ENCODE measurements around the gene USP31. TPM values are rescaled to one million over a fixed set of nuclear protein-coding genes. Genes with fewer than 3 reads are reported as not detected.
A peak's percentile ranks its signal among the peaks of the same experiment; 100 is the strongest.

Gene USP31
- total and polyA plus RNA-seq, 2 of the 8 experiments (the other 6 are each of a cell fraction or from before 2014, with no cell fraction given) = 6.7 to 19.0 TPM

GRCh38 chr16:23148513-23149266, 562 bp downstream of the USP31 start (continued):
- TF ChIP-seq, protein P1, sequence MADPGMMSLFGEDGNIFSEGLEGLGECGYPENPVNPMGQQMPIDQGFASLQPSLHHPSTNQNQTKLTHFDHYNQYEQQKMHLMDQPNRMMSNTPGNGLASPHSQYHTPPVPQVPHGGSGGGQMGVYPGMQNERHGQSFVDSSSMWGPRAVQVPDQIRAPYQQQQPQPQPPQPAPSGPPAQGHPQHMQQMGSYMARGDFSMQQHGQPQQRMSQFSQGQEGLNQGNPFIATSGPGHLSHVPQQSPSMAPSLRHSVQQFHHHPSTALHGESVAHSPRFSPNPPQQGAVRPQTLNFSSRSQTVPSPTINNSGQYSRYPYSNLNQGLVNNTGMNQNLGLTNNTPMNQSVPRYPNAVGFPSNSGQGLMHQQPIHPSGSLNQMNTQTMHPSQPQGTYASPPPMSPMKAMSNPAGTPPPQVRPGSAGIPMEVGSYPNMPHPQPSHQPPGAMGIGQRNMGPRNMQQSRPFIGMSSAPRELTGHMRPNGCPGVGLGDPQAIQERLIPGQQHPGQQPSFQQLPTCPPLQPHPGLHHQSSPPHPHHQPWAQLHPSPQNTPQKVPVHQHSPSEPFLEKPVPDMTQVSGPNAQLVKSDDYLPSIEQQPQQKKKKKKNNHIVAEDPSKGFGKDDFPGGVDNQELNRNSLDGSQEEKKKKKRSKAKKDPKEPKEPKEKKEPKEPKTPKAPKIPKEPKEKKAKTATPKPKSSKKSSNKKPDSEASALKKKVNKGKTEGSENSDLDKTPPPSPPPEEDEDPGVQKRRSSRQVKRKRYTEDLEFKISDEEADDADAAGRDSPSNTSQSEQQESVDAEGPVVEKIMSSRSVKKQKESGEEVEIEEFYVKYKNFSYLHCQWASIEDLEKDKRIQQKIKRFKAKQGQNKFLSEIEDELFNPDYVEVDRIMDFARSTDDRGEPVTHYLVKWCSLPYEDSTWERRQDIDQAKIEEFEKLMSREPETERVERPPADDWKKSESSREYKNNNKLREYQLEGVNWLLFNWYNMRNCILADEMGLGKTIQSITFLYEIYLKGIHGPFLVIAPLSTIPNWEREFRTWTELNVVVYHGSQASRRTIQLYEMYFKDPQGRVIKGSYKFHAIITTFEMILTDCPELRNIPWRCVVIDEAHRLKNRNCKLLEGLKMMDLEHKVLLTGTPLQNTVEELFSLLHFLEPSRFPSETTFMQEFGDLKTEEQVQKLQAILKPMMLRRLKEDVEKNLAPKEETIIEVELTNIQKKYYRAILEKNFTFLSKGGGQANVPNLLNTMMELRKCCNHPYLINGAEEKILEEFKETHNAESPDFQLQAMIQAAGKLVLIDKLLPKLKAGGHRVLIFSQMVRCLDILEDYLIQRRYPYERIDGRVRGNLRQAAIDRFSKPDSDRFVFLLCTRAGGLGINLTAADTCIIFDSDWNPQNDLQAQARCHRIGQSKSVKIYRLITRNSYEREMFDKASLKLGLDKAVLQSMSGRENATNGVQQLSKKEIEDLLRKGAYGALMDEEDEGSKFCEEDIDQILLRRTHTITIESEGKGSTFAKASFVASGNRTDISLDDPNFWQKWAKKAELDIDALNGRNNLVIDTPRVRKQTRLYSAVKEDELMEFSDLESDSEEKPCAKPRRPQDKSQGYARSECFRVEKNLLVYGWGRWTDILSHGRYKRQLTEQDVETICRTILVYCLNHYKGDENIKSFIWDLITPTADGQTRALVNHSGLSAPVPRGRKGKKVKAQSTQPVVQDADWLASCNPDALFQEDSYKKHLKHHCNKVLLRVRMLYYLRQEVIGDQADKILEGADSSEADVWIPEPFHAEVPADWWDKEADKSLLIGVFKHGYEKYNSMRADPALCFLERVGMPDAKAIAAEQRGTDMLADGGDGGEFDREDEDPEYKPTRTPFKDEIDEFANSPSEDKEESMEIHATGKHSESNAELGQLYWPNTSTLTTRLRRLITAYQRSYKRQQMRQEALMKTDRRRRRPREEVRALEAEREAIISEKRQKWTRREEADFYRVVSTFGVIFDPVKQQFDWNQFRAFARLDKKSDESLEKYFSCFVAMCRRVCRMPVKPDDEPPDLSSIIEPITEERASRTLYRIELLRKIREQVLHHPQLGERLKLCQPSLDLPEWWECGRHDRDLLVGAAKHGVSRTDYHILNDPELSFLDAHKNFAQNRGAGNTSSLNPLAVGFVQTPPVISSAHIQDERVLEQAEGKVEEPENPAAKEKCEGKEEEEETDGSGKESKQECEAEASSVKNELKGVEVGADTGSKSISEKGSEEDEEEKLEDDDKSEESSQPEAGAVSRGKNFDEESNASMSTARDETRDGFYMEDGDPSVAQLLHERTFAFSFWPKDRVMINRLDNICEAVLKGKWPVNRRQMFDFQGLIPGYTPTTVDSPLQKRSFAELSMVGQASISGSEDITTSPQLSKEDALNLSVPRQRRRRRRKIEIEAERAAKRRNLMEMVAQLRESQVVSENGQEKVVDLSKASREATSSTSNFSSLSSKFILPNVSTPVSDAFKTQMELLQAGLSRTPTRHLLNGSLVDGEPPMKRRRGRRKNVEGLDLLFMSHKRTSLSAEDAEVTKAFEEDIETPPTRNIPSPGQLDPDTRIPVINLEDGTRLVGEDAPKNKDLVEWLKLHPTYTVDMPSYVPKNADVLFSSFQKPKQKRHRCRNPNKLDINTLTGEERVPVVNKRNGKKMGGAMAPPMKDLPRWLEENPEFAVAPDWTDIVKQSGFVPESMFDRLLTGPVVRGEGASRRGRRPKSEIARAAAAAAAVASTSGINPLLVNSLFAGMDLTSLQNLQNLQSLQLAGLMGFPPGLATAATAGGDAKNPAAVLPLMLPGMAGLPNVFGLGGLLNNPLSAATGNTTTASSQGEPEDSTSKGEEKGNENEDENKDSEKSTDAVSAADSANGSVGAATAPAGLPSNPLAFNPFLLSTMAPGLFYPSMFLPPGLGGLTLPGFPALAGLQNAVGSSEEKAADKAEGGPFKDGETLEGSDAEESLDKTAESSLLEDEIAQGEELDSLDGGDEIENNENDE (IDR thresholded peaks at IDR 0.05; ENCODE audit: insufficient replicate concordance, low read length) = no peak
- no peak for TF ChIP-seq POLR2AphosphoS5 (IDR thresholded peaks at IDR 0.05; ENCODE audit: low read depth, low read length)
- TF ChIP-seq TAF1 (IDR thresholded peaks at IDR 0.05; ENCODE audit: low read depth, low read length) = 0 out of 2 replicates have a peak, but pooled peaks have one; percentile 17
- no peak for TF ChIP-seq ZNF274 (IDR thresholded peaks at IDR 0.05; ENCODE audit: borderline replicate concordance, extremely low read depth, low read length)
- TF ChIP-seq BRCA1 (IDR thresholded peaks at IDR 0.05; ENCODE audit: low read depth, low read length) = no peak
- TF ChIP-seq ATF2 (IDR thresholded peaks at IDR 0.05; ENCODE audit: low read length) = no peak
